K562 (cell line): Measurements from ENCODE around the gene TTC13. TPM values are rescaled to one million over a fixed set of nuclear protein-coding genes. Genes with fewer than 3 reads are reported as not detected.

Source experiments
- ATAC-seq: fragments of 200-7000 bp; cut with Tn5 transposase; 3 replicates; pipeline ENCODE4 v1.9.1; 2020; ENCODE audit warnings: moderate library complexity
- BruUV-seq: library from RNA; stranded (reverse); fragments of 400-500 nt; replicated peaks from 2 replicates; lab custom pipeline; 2021; lab: Mats Ljungman, UMichigan
- CTCF ChIA-PET: fragments of 300-600 bp; formaldehyde crosslinking; extraction: SDS; loops from one replicate; lab custom pipeline; 2021; ENCODE audit warnings: low intra/inter-chr PET ratio; lab: Yijun Ruan, JAX
- POLR2A ChIA-PET: fragments of 300-600, 350-650 bp; sonication (Branson Sonifier 250); formaldehyde crosslinking; extraction: SDS; loops from one replicate; lab custom pipeline; 2021; ENCODE audit warnings: antibody characterized with exemption, inconsistent platforms; lab: Yijun Ruan, JAX
- DNase-seq, 4 experiments: peaks; one replicate each; pipeline versions ENCODE4 v3.0.0 to v3.0.0-alpha.2; 2011 to 2018; ENCODE audit warnings: low spot score in 3 of 4, mixed read lengths in 3 of 4; ENCODE audit errors: extremely low read depth in 1 of 4
- FAIRE-seq: peaks from 2 replicates; lab custom pipeline; 2011; peaks lifted over from hg19 to GRCh38; lab: Jason Lieb, UNC
- H2AFZ ChIP-seq: 2 replicates; pipeline ENCODE4 v1.6.0; 2011; ENCODE audit warnings: low read depth, low read length, control low read depth, inconsistent platforms
- H3K27ac ChIP-seq: fragments of 200-600 bp; 3 replicates; pipeline ENCODE4 v1.8.0; 2011; ENCODE audit warnings: low read depth, mild to moderate bottlenecking, control low read depth, inconsistent platforms, low read length, moderate library complexity, mixed read lengths; ENCODE audit errors: extremely low read depth
- H3K27me3 ChIP-seq, 2 experiments: fragments of 300-600 bp in 1 of 2; 2 replicates in 1 of 2; 3 replicates in 1 of 2; pipeline versions ENCODE4 v1.6.0 to v1.8.0; 2011; ENCODE audit warnings: inconsistent platforms in 2 of 2, low read length in 2 of 2, mild to moderate bottlenecking in 1 of 2, mixed read lengths in 1 of 2, moderate library complexity in 1 of 2; ENCODE audit not compliant: control insufficient read depth in 2 of 2, insufficient read depth in 2 of 2
- H3K36me3 ChIP-seq: fragments of 300-600 bp; 3 replicates; pipeline ENCODE4 v1.8.0; 2011; ENCODE audit warnings: mild to moderate bottlenecking, low read length, inconsistent platforms; ENCODE audit not compliant: control insufficient read depth, insufficient read depth
- H3K4me1 ChIP-seq, 2 experiments: fragments of 200-600 bp in 1 of 2; replicated peaks in 1 of 2; 2 replicates in 1 of 2; 3 replicates in 1 of 2; pipeline versions ENCODE4 v1.5.1 to v1.8.0; 2011; ENCODE audit warnings: inconsistent platforms in 2 of 2, low read length in 2 of 2, mild to moderate bottlenecking in 1 of 2, mixed read lengths in 1 of 2, moderate library complexity in 1 of 2; ENCODE audit not compliant: control insufficient read depth in 2 of 2, insufficient read depth in 2 of 2
- H3K4me2 ChIP-seq: 2 replicates; pipeline ENCODE4 v1.6.1; 2011; ENCODE audit warnings: low read length, control low read depth, inconsistent platforms, mixed read lengths; ENCODE audit not compliant: insufficient read depth
- H3K4me3 ChIP-seq: fragments of 200-600 bp; sonication (generic), shearing (Covaris generic); 2 replicates; pipeline ENCODE4 v1.5.1; 2016; ENCODE audit warnings: control low read depth, inconsistent platforms
- H3K79me2 ChIP-seq: fragments of 200-600 bp; 3 replicates; pipeline ENCODE4 v1.8.0; 2011; ENCODE audit warnings: low read length, inconsistent platforms; ENCODE audit not compliant: control insufficient read depth, insufficient read depth
- H3K9ac ChIP-seq, 2 experiments: 2 replicates each; pipeline versions ENCODE4 v1.6.0 to v1.6.1; 2011; ENCODE audit warnings: low read depth in 2 of 2, low read length in 2 of 2, control low read depth in 1 of 2, inconsistent platforms in 1 of 2, mild to moderate bottlenecking in 1 of 2, mixed read lengths in 1 of 2; ENCODE audit not compliant: insufficient read depth in 1 of 2
- H3K9me1 ChIP-seq: one replicate; pipeline ENCODE4 v1.6.0; 2011; ENCODE audit warnings: inconsistent platforms, mild to moderate bottlenecking, low read length, moderate library complexity; ENCODE audit not compliant: control insufficient read depth, insufficient read depth
- H3K9me3 ChIP-seq: replicated peaks from 2 replicates; pipeline ENCODE4 v1.5.1; 2011; ENCODE audit warnings: low read depth, low read length, inconsistent platforms; ENCODE audit not compliant: control insufficient read depth, insufficient read depth
- H4K20me1 ChIP-seq: replicated peaks from 2 replicates; pipeline ENCODE4 v1.6.1; 2011; ENCODE audit warnings: low read length, inconsistent platforms, mixed read lengths; ENCODE audit not compliant: control insufficient read depth, insufficient read depth
- CTCF ChIP-seq, 3 experiments: IDR thresholded peaks in 2 of 3; conservative IDR thresholded peaks in 1 of 3; 2 replicates each; pipeline ENCODE4 v1.5.1; 2011 to 2012; ENCODE audit warnings: low read length in 3 of 3, mild to moderate bottlenecking in 3 of 3, control low read depth in 2 of 3, improper control_type of control experiment in 1 of 3, inconsistent platforms in 1 of 3, low read depth in 1 of 3, mixed read lengths in 1 of 3, moderate library complexity in 1 of 3; ENCODE audit not compliant: insufficient read depth in 2 of 3
- HIVEP1 ChIP-seq: fragments of 250-450 bp; sonication (Bioruptor Pico); IDR thresholded peaks from 2 replicates; pipeline ENCODE4 v1.4.0; 2020; ENCODE audit warnings: mild to moderate bottlenecking
- RB1 ChIP-seq: fragments of 450-650 bp; IDR thresholded peaks from 2 replicates; pipeline ENCODE4 v1.6.1; 2017; ENCODE audit warnings: low read depth, mild to moderate bottlenecking
- TRIM24 ChIP-seq, 2 experiments: fragments of 450-650 bp; IDR thresholded peaks; 2 replicates each; pipeline ENCODE4 v1.6.1; 2016
- WGBS: fragments of 100-300 bp; shearing (Covaris generic); methylation state at CpG from one replicate; pipeline ENCODE4 v1.1.6; 2016; ENCODE audit warnings: low coverage, mixed read lengths; ENCODE audit not compliant: insufficient coverage; ENCODE audit errors: missing lambda C conversion rate; 5-methylcytosine and 5-hydroxymethylcytosine counted together
- in situ Hi-C: fragments of 300-500 bp; cut with MboI; formaldehyde crosslinking; loops from 4 replicates; pipeline ENCODE4 v1.15.0; 2018; ENCODE audit warnings: inconsistent platforms, mixed read lengths
- intact Hi-C: fragments of 100-400 bp; cut with micrococcal nuclease; formaldehyde crosslinking; loops from 2 replicates; pipeline ENCODE4 v1.14.2; 2022
- polyA plus RNA-seq, 8 experiments: library from polyadenylated mRNA; depleted of rRNA in 4 of 8; stranded (reverse) in 5 of 8; unstranded in 3 of 8; fragments of >200 nt; fragmentation: Nextera tagmentation in 2 of 8; fragmentation: Illumina TruSeq in 1 of 8; extraction: Ambion mirVana in 2 of 8; extraction: Trizol in 1 of 8; gene quantifications; 2 replicates each; pipeline versions ENCODE4 v1.2.1 to v1.2.3, GENCODE V29; 2011 to 2014; ENCODE audit warnings: inconsistent platforms in 1 of 8, missing spikeins in 1 of 8
- total RNA-seq, 7 experiments: library from RNA; depleted of rRNA in 6 of 7; stranded (reverse); fragments of >200 nt in 6 of 7; fragmentation: Illumina TruSeq in 2 of 7; extraction: Trizol in 2 of 7; gene quantifications; 2 replicates each; pipeline versions ENCODE4 v1.2.1 to v1.2.3, GENCODE V29; 2011 to 2021; ENCODE audit warnings: low replicate concordance in 1 of 7
- TF ChIP-seq, protein P1 (sequence below): fragments of 250-450 bp; sonication (Bioruptor Pico); IDR thresholded peaks from 2 replicates; pipeline ENCODE4 v1.8.0; 2022; ENCODE audit warnings: inconsistent platforms, mild to moderate bottlenecking, moderate library complexity, borderline replicate concordance
- TF ChIP-seq, protein P2 (sequence below): fragments of 450-650 bp; IDR thresholded peaks from 2 replicates; pipeline ENCODE4 v1.6.1; 2018; ENCODE audit not compliant: partially characterized antibody

TTC13 gene
- total and polyA plus RNA-seq, 9 of the 15 experiments (the other 6 are each of a cell fraction or from before 2014, with no cell fraction given) = 1.7 to 13.8 (median 9.6) TPM

DNA sequence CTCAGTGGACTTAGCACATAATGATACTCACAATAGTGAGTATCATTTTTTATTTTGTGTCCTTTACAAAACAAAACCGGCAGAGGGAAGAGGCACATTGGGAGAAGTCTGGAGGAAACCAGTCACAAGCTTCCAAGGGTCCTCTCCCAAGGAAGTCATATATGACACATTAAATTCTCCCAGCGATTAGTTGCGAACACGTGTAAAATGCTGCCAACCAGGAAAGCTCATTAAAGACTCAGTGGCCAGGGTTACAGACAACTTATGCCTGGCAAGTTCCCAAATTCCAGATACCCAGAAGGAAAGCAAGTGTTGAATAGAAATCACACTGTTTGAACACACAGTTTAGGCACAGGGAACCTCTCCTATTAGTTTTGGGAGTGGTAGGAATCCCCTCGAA, 52.5 kb downstream of the TTC13 start:
- TF ChIP-seq RB1 (no peak), CTCF (IDR thresholded peaks at IDR 0.05 in 2 of 3, conservative IDR thresholded peaks at IDR 0.05 in 1 of 3; ENCODE audit: insufficient read depth in 2 of 3, low read depth in 1 of 3, low read length in 3 of 3) (peak in 1 of 3 experiments; percentile 18; a peak in 1 of 6 replicates)
- BruUV-seq = no TSS peak
- intact Hi-C loops = no loop called here
- peaks cover 3% of the 10 kb centered on the region for H3K9me1 ChIP-seq
- H3K4me2 ChIP-seq = no peak overlapping the region
- in situ Hi-C loops = no loop called here
- H3K79me2 ChIP-seq = no peaks in the 10 kb centered on the region
- peaks cover 20% of the 10 kb centered on the region for H3K36me3 ChIP-seq
- H3K27me3 ChIP-seq = no peaks in the 10 kb centered on the region
- no peak overlapping the region for H3K9ac ChIP-seq
- FAIRE-seq (no peak), ATAC-seq (no peak), DNase-seq (no peak)
- no peak overlapping the region for H3K4me3 ChIP-seq
- POLR2A ChIA-PET = no interaction called here
- H3K4me1 ChIP-seq = no peaks in the 10 kb centered on the region; a peak in 2 of 5 replicates
- no peak overlapping the region for H2AFZ ChIP-seq
- no peaks in the 10 kb centered on the region for H3K9me3 ChIP-seq
- CTCF ChIA-PET = no interaction called here
- 55% methylated on average over 5 of the region's 5 CpGs for WGBS
- H3K27ac ChIP-seq = no peak overlapping the region
- H4K20me1 ChIP-seq = no peaks in the 10 kb centered on the region

DNA sequence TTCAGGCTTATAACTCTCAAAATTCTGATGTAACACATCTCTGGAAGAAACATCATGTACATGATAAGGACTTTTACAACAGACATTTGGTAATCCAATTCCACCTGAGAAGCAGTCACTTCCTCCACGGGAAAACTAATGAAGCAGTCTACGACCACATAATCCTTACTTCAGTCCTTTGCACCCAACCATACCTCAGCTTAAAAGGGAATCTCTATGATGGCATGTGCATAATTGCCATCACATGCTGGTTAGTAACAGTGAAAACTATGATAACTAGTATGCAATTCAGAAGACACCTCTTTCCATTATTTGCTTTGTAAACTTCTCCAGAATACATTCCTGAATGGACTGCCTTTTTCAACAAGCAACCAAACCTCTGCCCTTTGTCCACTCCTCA, 53.1 kb downstream of the TTC13 start:
- Histone ChIP-seq H3K4me1 (no peaks in the 10 kb centered on the region; a peak in 2 of 5 replicates), H3K4me2 (no peak overlapping the region), H3K36me3 (peaks cover 22% of the 10 kb centered on the region), H3K27me3 (no peaks in the 10 kb centered on the region), H3K9me3 (no peaks in the 10 kb centered on the region), H4K20me1 (no peaks in the 10 kb centered on the region), H2AFZ (no peak overlapping the region), H3K9ac (no peak overlapping the region), H3K79me2 (no peaks in the 10 kb centered on the region), H3K27ac (no peak overlapping the region), H3K9me1 (peaks cover 3% of the 10 kb centered on the region), H3K4me3 (no peak overlapping the region)
- in situ Hi-C loops (no loop called here), intact Hi-C loops (no loop called here)
- no TSS peak for BruUV-seq
- ChIA-PET CTCF (no interaction called here), POLR2A (no interaction called here)
- DNase-seq (no peak), ATAC-seq (no peak), FAIRE-seq (no peak)
- WGBS = 21% methylated on average over 2 of the region's 2 CpGs
- TF ChIP-seq, protein P1, sequence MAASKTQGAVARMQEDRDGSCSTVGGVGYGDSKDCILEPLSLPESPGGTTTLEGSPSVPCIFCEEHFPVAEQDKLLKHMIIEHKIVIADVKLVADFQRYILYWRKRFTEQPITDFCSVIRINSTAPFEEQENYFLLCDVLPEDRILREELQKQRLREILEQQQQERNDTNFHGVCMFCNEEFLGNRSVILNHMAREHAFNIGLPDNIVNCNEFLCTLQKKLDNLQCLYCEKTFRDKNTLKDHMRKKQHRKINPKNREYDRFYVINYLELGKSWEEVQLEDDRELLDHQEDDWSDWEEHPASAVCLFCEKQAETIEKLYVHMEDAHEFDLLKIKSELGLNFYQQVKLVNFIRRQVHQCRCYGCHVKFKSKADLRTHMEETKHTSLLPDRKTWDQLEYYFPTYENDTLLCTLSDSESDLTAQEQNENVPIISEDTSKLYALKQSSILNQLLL (CRISPR knock-in tag) = no peak
- no peak for TF ChIP-seq HIVEP1 (CRISPR knock-in tag)
- TF ChIP-seq, protein P2, sequence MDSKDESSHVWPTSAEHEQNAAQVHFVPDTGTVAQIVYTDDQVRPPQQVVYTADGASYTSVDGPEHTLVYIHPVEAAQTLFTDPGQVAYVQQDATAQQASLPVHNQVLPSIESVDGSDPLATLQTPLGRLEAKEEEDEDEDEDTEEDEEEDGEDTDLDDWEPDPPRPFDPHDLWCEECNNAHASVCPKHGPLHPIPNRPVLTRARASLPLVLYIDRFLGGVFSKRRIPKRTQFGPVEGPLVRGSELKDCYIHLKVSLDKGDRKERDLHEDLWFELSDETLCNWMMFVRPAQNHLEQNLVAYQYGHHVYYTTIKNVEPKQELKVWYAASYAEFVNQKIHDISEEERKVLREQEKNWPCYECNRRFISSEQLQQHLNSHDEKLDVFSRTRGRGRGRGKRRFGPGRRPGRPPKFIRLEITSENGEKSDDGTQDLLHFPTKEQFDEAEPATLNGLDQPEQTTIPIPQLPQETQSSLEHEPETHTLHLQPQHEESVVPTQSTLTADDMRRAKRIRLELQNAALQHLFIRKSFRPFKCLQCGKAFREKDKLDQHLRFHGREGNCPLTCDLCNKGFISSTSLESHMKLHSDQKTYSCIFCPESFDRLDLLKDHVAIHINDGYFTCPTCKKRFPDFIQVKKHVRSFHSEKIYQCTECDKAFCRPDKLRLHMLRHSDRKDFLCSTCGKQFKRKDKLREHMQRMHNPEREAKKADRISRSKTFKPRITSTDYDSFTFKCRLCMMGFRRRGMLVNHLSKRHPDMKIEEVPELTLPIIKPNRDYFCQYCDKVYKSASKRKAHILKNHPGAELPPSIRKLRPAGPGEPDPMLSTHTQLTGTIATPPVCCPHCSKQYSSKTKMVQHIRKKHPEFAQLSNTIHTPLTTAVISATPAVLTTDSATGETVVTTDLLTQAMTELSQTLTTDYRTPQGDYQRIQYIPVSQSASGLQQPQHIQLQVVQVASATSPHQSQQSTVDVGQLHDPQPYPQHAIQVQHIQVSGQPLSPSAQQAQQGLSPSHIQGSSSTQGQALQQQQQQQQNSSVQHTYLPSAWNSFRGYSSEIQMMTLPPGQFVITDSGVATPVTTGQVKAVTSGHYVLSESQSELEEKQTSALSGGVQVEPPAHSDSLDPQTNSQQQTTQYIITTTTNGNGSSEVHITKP = no peak
- no peak for TF ChIP-seq TRIM24 (IDR thresholded peaks at IDR 0.05)
